HG03025 (cell line): ENCODE results near the gene NECTIN1.

Experiments
- ATAC-seq: cut with Tn5 transposase; IDR thresholded peaks from one replicate; pipeline ENCODE4 v1.9.1; 2021; ENCODE audit warnings: mild to moderate bottlenecking, moderate library complexity; ENCODE audit not compliant: unreplicated experiment, low FRiP score

Gene NECTIN1

DNA sequence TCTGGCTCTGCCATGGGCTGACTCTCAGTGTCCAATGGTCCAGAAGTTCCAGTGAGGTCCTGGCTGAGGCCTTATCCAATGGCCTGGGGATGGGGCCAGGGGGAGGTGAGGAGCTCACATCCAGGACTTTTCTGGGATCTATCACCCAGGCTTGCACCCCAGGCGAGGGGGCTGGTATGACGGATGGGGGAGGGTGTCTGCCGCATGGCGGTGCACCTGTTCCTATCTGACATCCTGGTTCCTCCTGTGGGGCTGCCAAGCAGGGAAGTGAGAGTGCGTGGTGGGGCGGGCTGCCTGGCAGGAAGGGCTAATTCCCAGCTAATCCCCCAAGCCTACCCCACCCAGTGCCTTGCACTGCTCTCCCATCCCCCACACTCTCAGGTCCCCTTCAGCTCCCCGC is 102.1 kb downstream of the NECTIN1 start:
- no peak for ATAC-seq

DNA sequence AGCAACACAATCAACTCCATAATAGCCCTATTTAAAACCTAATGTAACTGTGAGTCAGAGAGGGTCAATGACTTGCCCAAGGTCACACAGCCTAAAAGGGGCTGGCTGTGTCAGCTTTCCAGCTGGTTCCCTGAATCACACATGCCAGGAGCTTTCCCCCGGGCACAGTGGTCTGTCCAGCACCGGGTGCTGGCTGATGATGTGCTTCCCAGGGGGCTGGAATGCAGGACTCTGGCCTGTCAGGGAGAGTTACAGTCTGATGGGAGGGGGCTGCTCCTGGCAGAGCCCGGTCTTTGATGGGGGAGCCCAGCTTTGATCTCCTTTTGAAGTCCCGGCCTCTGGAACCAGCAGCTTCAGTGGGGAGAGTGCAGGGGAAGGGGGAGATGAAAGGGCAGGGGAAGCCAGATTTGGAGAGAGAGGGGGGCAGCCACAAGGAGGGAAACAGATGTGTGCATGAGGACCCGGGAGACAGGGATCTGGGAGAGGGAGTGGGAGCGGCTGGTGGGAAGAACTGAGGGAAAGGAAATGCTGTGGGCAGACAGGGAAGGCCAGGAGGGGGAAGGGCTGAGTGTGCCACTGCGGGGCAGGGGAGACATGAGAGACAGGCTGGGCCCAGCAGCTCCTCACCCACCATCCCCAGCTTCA is 102.7 kb downstream of the NECTIN1 start:
- no peak for ATAC-seq

DNA sequence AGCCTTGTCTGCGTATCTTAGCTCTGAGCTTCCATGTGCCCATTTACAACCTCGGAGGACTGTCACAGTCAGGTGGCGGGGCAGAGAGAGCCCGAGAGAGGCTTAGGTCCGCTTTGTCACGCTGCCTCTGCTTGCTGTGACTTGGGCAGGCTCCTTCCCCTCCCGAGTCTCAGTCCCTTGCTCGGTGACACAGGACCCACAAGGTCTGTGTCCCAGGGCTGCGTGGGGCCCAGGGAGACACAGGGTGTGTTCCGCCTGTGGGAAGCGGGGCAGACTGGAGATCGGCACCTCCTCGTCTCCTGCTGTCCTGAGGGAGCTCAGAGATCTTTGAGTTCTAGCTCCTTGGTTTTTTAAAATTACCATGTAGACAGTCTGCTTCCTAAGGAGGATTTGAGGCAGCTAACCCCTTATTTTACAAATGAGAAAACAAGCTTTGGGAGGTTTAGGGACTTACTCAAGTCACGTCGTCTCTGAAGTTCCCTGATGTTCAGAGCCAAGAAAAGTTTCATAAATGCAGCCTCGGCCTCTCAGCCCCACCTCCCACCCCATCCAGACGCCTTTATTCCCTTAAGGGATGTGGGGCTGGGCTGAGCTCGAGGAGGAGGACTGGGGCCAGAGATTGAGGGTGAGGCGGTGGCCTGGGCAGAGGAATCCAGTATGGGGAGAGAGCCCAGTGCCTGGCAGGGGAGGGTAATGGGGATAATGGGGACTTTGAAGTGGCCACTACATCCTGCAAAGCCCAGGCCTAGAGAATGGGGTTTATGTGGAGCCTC is 103.6 kb downstream of the NECTIN1 start:
- no peak for ATAC-seq

DNA sequence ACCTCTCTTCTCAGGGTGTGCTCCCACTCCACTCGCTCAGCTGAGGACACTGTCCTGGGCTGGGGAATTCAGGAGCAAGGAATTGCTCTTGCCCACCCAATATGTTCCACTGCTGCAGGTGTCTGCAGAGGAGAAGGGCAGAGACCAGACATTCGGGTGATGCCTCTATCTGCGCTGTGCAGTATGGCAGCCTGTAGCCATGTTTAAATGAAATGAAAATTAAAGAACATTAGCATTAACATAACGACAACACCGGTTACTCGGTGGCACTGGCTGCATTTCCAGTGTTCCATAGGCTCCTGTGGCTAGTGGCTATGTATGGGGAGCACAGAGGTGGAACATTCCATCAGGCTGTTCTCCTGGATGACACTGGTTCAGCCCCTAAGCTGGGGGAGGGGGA is 104.4 kb downstream of the NECTIN1 start:
- no peak for ATAC-seq

DNA sequence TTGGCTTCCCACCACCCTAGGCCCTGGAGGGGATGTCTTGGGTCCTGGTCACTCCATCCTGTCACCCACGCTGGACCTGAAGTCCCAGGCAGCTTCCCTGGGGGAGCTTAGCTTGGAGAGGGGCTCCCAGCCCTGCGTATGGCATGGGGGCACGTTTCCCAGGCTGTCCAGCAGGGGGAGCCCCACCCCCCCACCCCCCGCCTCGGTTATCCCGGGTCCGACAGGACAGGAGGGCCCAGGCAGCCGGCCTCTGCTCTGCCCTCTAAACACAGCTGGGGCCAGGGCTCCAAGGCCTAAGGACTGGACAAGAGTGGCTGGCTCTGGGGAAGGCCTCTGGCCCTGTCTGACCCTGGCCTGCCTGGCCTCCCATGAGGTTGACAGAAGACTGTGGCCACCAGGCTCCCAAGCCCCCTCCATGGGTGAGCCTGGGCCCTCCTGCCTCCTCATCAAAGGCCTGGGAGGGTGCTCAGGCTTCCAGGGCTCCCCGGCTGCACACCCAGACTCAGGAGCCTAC is 104.8 kb downstream of the NECTIN1 start:
- ATAC-seq = no peak

DNA sequence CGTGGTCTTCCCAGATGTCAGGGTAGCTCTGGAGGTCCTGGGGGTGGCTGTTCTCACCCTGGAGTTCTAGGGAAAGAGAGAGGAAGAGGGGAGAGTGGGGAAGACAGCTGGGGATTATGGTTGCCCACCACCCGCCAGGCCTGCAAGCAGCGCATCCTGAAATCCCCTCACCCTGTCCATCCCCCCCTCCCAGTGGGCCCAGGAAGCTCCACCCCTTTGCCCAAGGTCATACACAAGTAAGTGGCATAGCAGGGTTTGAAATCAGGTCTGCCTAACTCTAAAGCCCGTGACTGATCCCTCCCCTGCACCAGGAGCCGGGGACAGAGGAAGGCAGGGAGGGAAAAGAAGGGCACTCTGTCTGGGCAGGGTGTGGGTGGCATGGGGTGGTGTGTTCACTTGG is 105.3 kb downstream of the NECTIN1 start:
- no peak for ATAC-seq

DNA sequence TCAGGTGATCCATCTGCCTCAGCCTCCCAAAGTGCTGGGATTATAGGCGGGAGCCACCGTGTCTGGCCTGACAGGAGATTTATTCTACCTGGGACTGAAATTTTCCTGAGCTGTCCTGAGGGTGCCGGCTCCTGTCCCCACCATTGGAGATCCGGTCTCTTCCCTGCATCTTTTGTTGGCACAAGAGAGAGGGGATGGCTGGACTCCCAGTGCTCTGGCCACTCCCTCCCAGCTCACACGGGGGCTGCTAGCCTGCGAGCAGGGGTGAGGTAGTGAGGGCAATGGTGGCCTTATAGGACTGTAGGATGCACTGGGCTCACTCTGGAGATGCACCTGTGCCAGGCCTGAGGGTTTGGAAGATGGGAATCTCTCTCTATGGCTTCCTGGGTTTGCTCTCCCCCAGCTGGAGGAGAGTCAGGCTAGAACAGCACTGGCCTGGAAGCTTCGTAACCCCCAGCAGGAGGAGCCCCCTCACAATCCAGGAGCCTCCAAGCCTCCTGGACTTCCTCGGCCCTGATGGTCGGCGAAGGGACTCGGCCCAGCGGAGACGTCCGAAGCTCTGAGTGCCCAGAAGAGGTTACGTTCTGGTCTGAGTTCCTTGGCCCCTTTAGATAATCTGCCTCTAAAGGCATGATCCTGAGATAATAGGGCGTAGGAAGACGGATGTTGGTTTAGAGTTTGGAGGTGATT is 106.4 kb downstream of the NECTIN1 start:
- ATAC-seq = no peak

DNA sequence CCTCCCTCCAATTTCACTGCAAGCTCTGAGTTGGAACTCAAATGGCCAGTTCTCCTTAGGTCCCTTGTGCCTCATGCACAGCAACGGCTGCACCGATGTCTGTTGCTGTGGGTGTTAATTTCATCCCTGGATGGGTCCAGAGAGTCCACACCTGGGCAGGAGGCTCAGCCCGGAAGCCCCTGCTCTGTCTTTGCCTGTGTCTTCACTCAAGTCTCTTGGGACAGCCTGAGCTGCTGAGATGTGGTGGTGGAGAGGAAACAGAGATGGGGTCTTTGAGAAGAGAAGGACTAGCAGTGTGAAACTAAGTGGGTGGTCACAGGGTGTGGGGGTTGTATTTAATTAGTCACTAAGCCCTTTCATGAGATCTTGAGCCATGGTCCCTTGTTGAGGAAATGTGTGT is 109.3 kb downstream of the NECTIN1 start:
- no peak for ATAC-seq

DNA sequence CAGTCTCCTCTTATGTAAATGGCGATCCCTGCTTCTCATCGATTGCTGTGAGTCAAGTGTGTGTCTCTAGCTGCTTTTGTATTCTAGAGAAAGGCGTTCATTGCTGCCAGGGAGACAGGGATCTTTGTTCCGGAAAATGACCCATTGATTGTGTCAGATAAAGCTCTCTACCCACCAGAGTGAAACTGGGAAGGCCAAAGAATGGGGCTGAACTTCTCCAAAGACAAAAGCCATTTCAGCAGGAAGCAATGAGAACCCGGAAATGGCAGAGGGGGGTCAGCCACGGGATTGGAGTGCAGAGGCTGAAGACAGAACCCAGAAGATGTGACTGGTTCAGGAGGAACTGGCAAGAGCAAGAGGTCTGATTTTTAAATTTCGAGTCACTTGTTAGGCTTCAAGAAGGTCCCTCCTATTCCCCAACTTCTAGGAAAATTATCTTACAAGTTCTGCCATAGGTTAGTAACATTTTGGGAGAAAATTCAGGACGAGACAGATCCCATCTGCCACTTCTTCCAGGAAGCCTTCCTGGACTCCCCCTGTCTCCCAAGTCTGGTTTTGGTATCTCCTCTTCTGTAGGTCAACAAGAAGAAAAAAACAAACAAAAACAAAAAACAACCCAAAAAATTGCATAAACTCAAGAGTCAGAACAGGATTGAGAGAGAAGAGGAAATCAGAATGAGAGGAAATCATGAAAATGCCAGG is 110.6 kb downstream of the NECTIN1 start:
- no peak for ATAC-seq

DNA sequence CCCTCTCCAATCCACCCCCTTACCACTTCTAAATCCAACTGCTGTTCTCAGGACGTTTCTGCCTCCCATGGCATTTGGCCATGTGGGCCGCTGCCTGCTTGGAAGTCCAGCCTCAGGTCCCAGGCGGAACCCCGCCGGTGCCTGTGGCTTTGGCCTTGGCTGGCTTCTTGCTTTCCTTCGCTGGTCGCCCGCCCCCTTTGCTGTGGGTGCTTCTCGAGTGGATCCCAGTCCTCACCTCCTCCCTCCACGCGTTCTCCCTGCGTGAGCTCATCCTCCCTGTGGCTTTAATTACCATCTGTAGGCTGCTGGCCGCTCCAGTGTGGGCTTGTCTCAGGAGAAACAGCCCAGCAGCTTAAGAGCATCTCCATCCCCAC is 111.7 kb downstream of the NECTIN1 start:
- no peak for ATAC-seq

DNA sequence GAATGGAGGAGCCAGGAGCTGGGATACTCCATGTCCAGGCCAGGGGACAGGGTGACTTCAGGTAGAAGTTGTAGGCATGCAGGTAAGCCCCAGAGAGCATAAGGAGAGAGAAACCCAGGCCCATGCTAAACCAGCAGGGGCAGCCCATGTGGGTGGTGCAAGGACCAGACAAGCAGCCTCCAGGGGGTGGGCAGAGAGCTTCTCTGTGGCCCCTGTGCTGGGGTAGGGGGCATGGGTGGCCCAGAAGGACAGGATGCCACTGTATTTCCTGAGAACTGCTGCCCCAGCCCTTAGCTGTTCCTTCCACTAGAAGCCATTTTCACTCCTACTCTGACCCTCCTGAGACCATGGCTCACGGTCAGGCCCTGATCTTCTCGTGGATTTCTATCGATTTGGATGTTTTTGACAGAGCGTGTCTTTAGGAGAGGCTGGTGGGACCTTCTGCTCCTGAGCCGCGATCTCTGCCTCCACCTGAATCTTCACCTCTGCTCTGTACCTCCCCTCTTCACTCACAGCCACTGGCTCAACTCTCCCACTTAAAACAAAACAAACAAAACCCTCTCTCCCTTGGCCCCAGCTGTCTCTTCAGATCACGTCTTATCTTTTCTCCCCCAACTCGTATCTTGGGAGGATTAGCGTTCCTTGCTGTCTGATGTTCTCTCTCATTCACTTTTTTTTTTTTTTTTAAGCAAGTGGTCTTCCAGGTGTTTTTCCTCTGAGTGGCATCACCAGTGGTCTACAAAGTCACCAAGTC is 112.2 kb downstream of the NECTIN1 start:
- no peak for ATAC-seq

DNA sequence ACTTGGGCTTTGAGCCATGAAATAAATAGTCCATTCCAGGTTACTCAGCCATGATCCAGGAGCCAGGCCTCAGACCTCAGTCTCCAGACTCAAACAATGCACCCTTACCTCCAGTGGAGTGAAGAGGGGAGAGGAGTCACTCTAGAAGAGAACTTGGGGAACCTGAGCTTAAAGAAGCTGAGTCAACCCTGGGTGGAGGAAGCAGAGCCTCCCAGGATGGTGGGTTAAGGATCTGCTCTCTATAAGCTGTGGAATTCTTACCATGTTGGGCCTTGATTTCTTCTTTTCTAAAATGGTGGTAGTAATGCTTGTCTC is 113.2 kb downstream of the NECTIN1 start:
- no peak for ATAC-seq

DNA sequence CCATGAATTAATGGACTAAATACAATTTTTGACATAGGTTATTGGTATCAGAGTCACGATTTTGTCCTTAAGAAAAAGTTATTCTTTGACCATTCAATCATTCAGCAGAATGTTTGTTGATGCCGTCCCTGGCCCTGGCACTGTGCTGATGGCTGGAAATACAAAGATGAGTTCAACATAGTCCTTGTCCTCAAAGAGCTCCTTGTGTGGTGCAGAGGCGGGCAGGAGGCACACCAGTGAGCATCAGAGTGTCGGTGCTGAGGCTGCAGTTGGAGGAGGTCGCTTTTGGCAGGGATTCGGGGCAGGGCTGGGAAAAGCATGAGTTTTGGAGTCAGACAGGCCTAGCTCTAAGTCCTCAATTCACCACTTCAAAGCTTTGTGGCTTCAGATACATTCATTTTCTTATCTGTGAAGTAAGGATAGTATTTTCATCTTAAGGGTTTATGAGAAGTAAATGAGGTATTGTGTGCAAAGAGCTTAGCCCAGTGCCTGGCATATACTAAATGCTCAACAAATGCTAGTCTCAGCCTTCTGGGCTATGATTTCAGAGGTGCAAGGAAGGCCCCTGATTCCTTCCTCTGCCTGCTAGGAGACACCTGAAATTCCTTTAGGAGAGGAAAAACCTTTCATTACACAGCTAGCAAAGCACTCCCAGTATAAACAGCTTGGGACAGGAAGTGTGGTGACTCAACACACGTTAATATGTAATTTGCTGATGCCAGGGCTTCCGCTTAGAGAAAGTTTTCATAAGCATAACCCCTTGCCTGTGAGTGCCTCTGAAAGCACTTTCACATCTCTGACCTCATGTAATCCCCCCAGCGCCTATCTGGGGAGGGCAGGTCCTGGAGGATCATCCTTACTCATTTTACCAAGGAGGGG is 113.8 kb downstream of the NECTIN1 start:
- ATAC-seq = no peak

DNA sequence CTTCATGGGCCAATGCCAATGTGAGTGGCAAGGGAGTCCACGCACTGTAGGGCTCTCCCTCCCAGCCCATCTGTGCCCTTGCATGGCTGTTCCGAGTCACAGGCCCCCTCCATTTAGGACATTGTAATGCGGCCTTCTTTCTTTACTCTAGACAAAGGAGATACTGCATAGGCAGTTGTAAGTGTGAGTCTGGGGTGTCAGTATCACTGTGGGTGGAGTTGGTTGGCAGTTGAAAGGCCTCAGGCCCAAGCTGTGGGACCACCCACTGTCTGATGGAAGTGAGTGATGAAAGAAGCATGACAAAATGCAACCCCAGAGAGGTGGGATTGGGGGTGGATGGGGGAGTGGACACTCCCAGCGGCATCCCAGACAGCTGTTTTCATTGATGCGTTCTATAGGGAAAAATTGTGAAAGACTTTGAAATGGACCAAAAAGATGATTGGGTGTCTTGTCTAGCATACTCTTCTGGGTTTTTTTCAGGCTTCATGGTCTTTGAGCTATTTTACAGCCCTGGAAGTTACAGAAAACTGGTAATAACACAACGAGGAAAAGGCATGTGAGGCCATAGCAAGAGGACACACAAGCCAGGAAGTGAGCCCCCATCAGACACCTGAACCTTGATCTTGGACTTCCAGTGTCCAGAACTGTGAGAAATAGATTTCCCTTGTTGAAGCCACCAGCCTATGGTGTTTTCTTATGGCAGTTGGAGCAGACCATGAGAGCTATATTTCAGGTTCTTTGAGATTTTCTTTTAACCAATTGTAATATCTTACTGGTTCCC is 114.6 kb downstream of the NECTIN1 start:
- ATAC-seq = no peak

DNA sequence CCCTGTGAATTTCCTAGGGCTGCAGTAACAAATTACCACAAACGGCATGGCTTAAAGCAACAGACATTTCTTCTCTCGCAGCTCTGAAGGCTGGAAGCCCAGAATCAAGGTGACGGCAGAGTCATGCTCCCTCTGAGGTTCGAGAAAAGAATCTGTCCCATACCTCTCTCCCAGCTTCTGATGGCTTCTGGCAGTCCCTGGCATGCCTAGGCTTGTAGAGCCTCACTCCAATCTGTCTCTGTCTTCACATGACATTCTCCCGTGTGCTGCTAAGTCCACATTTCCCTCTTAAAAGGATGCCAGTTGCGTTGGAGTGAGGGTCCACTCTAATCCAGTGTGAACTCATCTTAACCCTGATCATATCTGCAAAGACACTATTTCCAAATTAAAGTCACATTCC is 116.2 kb downstream of the NECTIN1 start:
- ATAC-seq = no peak

DNA sequence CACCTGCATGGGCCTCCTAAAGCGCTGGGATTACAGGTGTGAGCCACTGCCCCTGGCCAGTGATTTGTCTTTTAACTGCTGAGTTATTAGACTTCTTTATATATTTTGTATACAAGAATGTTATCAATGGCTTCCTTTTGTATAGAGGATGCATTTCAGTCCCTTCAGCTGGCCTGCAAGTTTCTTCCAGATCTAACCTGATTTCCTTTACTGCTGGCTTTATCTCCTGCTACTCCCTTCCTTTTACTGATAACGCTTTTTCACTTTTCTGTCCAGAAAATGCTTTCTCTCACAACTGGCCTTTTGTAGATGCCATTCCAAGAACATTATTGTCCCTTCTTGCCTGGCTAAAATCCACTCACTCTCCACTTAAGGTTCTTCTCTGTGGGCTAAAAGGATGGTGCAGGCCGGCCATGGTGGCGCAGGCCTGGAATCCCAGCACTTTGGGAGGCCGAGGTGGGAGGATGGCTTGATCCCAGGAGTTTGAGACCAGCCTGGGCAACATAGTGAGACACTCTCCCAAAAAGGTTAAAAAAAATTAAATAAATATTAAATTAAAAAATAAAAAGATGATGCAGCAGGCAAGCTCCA is 118.1 kb downstream of the NECTIN1 start:
- ATAC-seq = no peak

DNA sequence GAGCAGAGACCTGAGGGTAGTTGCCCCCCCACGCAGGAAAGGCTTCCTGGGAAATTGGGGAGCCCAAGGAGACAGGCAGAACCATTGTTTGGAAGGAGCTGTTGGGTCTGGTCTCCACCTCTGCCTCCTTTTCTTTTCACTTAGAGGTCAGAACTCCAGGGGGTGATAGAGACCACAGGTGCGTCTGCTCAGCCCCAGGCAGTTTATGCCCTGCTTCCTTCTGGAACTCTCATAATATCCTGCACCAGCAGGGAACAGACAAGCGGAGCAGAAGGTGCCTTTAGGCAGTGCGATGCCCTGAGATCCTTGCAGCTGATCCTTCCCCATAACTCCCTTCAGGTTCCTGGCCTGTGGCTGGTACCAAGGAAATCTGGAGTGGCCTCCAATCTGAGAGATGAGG is 120.2 kb downstream of the NECTIN1 start:
- no peak for ATAC-seq

DNA sequence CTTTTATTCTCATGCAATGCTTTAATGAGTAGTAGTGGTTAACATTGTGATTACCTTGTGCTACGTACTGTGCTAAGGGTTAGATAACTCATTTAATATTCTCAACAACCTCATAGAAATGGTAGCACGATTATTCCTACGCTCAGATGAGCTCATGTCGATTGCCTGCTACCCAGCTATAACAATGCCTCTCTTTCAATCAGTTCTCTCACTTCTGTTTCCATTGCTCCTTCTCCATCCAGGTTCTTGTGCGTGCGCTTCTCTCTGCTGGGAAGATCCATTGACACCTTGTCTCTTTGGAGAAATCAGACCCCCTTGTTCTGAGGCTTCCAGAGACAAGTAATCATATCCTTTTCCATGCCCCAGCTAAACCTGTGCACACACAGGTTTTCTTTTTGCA is 120.8 kb downstream of the NECTIN1 start:
- no peak for ATAC-seq
